Uterus (tissue), 2 donors: Measurements from ENCODE around the gene NAA40.

Experiments used
- CTCF ChIP-seq, 4 experiments: fragments of 200-600 bp in 2 of 4; fragments of 450-650 bp in 2 of 4; sonication (generic) in 2 of 4; IDR thresholded peaks; one replicate each; pipeline ENCODE4 v1.5.1; 2016 to 2019; ENCODE audit warnings: antibody characterized with exemption in 4 of 4, mild to moderate bottlenecking in 2 of 4, moderate library complexity in 1 of 4
- POLR2A ChIP-seq, 2 donors: fragments of 450-650 bp; IDR thresholded peaks; one replicate each; pipeline ENCODE4 v1.6.1; 2016; ENCODE audit warnings: antibody characterized with exemption in 2 of 2, mild to moderate bottlenecking in 1 of 2, moderate library complexity in 1 of 2

GRCh38 chr11:63901660-63902059 is 37.1 kb upstream of the NAA40 start:
- TF ChIP-seq CTCF (IDR thresholded peaks at IDR 0.05) (no peak), POLR2A (IDR thresholded peaks at IDR 0.05) (no peak)
